Right lobe of liver (tissue), 6 donors: ENCODE results near the gene XRCC6. TPM values are rescaled to one million over a fixed set of nuclear protein-coding genes. Genes with fewer than 3 reads are reported as not detected.
"Not testable (repeated sequence)": the region's sequence is repeated elsewhere in the genome, so short reads cannot be mapped to it uniquely, and the experiment has no call there.

ENCODE experiments used
- ATAC-seq, 4 donors: fragments of 200-7000 bp; cut with Tn5 transposase; one replicate each; pipeline ENCODE4 v1.9.1; 2020; ENCODE audit warnings: mild to moderate bottlenecking in 4 of 4, moderate library complexity in 4 of 4
- DNase-seq, 3 donors: peaks; one replicate each; pipeline ENCODE4 v3.0.0-alpha.2; 2020
- H3K27ac ChIP-seq, 3 donors: fragments of 200-600 bp; one replicate each; pipeline ENCODE4 v1.8.0; 2022
- H3K27me3 ChIP-seq, 2 donors: fragments of 200-600 bp; one replicate each; pipeline ENCODE4 v1.8.0; 2022
- H3K36me3 ChIP-seq, 4 donors: fragments of 200-600 bp; sonication (generic) in 1 of 4; one replicate each; pipeline versions ENCODE4 v1.5.1 to v1.8.0; 2017 to 2022; ENCODE audit warnings: control low read depth in 1 of 4
- H3K4me1 ChIP-seq, 4 donors: fragments of 200-600 bp; sonication (generic) in 1 of 4; one replicate each; pipeline versions ENCODE4 v1.5.1 to v1.8.0; 2017 to 2022; ENCODE audit warnings: control low read depth in 1 of 4
- H3K4me3 ChIP-seq, 3 donors: fragments of 200-600 bp; one replicate each; pipeline ENCODE4 v1.8.0; 2022
- H3K9me3 ChIP-seq, 4 donors: fragments of 200-600 bp; sonication (generic) in 1 of 4; one replicate each; pipeline versions ENCODE4 v1.5.1 to v1.8.0; 2017 to 2022; ENCODE audit warnings: control low read depth in 1 of 4
- CTCF ChIP-seq, 4 donors: fragments of 200-600 bp in 3 of 4; fragments of 450-650 bp in 1 of 4; IDR thresholded peaks; one replicate each; pipeline versions ENCODE4 v1.5.1 to v1.8.0; 2016 to 2022; ENCODE audit warnings: antibody characterized with exemption in 4 of 4, mild to moderate bottlenecking in 2 of 4
- POLR2A ChIP-seq: fragments of 450-650 bp; IDR thresholded peaks from one replicate; pipeline ENCODE4 v1.6.1; 2017; ENCODE audit warnings: antibody characterized with exemption, mild to moderate bottlenecking
- WGBS: methylation state at CpG from one replicate; pipeline ENCODE4 v1.1.6; 2018; ENCODE audit warnings: low coverage, low lambda C conversion rate; ENCODE audit not compliant: insufficient coverage; ENCODE audit errors: missing lambda C conversion rate; 5-methylcytosine and 5-hydroxymethylcytosine counted together
- intact Hi-C, 2 donors: fragments of 100-400 bp; cut with DNase I; formaldehyde crosslinking; loops; one replicate each; pipeline versions ENCODE4 v1.11.2 to v1.14.1; 2022
- total RNA-seq, 6 experiments: library from RNA; depleted of rRNA in 2 of 6; stranded (reverse); fragments of >200 nt in 2 of 6; fragmentation: NEBNext Ultra II Directional in 3 of 6; extraction: Animal tissue kit (Norgen Biotek cat#: 25700) in 3 of 6; gene quantifications; one replicate each; pipeline versions ENCODE4 v1.1.0 to v1.2.4, GENCODE V29; 2016 to 2023
- donor health status: DM: no; HTN: yes; CAD: no.
- donor health status: DM: no; HTN: no; CAD: no.
- donor health status: DM: no; HTN: no; CAD: no.
- donor health status: DM: no; HTN: yes; CAD: no.
- donor health status: DM: no; HTN: yes; CAD: no.

XRCC6 gene
- total RNA-seq, 6 experiments from 2014 or later: 71.0 to 122 (median 91.1) TPM

GRCh38 chr22:41661088-41661487 lies 40.0 kb downstream of the XRCC6 start:
- Histone ChIP-seq H3K9me3 (no peaks in the 10 kb centered on the region), H3K4me1 (no peaks in the 10 kb centered on the region), H3K36me3 (peaks cover 17 to 85% (median 52%) of the 10 kb centered on the region in 4 donors), H3K27me3 (no peaks in the 10 kb centered on the region), H3K4me3 (no peak overlapping the region), H3K27ac (no peak overlapping the region)
- whole genome bisulfite sequencing: 79% methylated on average over 2 of the region's 3 CpGs
- intact Hi-C loops: no loop called here
- no peak for DNase-seq
- no peak for TF ChIP-seq POLR2A
- no peak for TF ChIP-seq CTCF (IDR thresholded peaks at IDR 0.05)
- ATAC-seq: no peak

- H3K4me3 ChIP-seq: no peak overlapping the region
- peaks cover 17 to 79% (median 49%) of the 10 kb centered on the region in 4 donors for H3K36me3 ChIP-seq
- intact Hi-C loops: no loop called here
- 100% methylated on average over 2 of the region's 2 CpGs for WGBS
- TF ChIP-seq POLR2A (no peak), CTCF (IDR thresholded peaks at IDR 0.05) (no peak)
- no peaks in the 10 kb centered on the region for H3K27me3 ChIP-seq
- H3K9me3 ChIP-seq: no peaks in the 10 kb centered on the region
- no peak overlapping the region for H3K27ac ChIP-seq
- peaks cover 0 to 3% (median 0%) of the 10 kb centered on the region in 4 donors for H3K4me1 ChIP-seq
- ATAC-seq (no peak), DNase-seq (no peak)
Measured at GRCh38 chr22:41661713-41662112, 40.6 kb downstream of the XRCC6 start.

DNA sequence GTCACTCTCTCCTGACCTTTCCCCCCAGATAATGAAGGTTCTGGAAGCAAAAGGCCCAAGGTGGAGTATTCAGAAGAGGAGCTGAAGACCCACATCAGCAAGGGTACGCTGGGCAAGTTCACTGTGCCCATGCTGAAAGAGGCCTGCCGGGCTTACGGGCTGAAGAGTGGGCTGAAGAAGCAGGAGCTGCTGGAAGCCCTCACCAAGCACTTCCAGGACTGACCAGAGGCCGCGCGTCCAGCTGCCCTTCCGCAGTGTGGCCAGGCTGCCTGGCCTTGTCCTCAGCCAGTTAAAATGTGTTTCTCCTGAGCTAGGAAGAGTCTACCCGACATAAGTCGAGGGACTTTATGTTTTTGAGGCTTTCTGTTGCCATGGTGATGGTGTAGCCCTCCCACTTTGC lies 42.5 kb downstream of the XRCC6 start:
- WGBS: no CpG with 5 or more reads among the region's 9 CpGs
- peak in 1 of 3 donors; percentile 41 for DNase-seq
- ATAC-seq: not testable (repeated sequence)

GRCh38 chr22:41664490-41664889 lies 43.4 kb downstream of the XRCC6 start:
- no peaks in the 10 kb centered on the region for H3K27me3 ChIP-seq
- TF ChIP-seq CTCF (IDR thresholded peaks at IDR 0.05) (no peak), POLR2A (no peak)
- H3K4me1 ChIP-seq: peaks cover 0 to 3% (median 0%) of the 10 kb centered on the region in 4 donors
- no peak overlapping the region for H3K4me3 ChIP-seq
- DNase-seq (no peak), ATAC-seq (no peak)
- no peaks in the 10 kb centered on the region for H3K9me3 ChIP-seq
- intact Hi-C loops: no loop called here
- H3K36me3 ChIP-seq: peaks cover 12 to 51% (median 33%) of the 10 kb centered on the region in 4 donors
- H3K27ac ChIP-seq: no peak overlapping the region

More for the DNA sequence above, 42.5 kb downstream of the XRCC6 start:
- intact Hi-C loops, H3K27ac ChIP-seq, H3K9me3 ChIP-seq, H3K4me3 ChIP-seq, H3K4me1 ChIP-seq, H3K27me3 ChIP-seq: not testable (repeated sequence)
- H3K36me3 ChIP-seq: peaks cover 13 to 60% (median 37%) of the 10 kb centered on the region in 4 donors

DNA sequence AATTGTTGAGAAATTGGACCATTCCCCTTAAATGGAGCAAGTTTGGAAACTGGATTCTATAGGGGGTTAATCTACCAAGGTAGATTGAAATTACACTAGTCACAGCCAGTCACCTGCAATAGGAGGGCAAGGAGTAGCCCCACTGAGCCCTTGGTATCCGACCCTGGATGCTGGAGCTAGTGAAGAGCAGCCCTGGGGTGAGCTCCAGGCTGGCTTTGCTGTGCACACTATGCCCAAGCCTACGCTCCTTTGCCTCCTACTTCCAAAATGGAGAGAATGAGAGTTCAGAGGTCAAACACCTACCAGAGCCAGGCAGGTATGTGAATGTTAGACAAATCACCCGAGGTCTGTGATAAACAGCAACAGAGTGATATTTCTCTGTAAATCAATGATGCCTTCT lies 43.9 kb downstream of the XRCC6 start:
- no peak overlapping the region for H3K27ac ChIP-seq
- no peak for ATAC-seq
- peak in 1 of 3 donors; percentile 22 for DNase-seq
- intact Hi-C loops: no loop called here
- no peaks in the 10 kb centered on the region for H3K27me3 ChIP-seq
- no peaks in the 10 kb centered on the region for H3K9me3 ChIP-seq
- peaks cover 7 to 46% (median 30%) of the 10 kb centered on the region in 4 donors for H3K36me3 ChIP-seq
- H3K4me3 ChIP-seq: no peak overlapping the region
- no peak for TF ChIP-seq CTCF (IDR thresholded peaks at IDR 0.05)
- TF ChIP-seq POLR2A: no peak
- 68% methylated on average over 3 of the region's 3 CpGs for WGBS
- H3K4me1 ChIP-seq: peaks cover 0 to 3% (median 0%) of the 10 kb centered on the region in 4 donors
